Skeletal muscle tissue (tissue), 4 donors: ENCODE measurements around the gene PSENEN. TPM values are rescaled to one million over a fixed set of nuclear protein-coding genes. Genes with fewer than 3 reads are reported as not detected.

Source experiments
- H3K27ac ChIP-seq: one replicate; pipeline ENCODE4 v1.7.0; 2013; ENCODE audit warnings: mild to moderate bottlenecking, low read depth, low read length, inconsistent platforms
- H3K27me3 ChIP-seq, 3 donors: one replicate each; pipeline ENCODE4 v1.7.0; 2013; ENCODE audit warnings: low read length in 3 of 3; ENCODE audit not compliant: control insufficient read depth in 3 of 3, insufficient read depth in 3 of 3
- H3K36me3 ChIP-seq, 3 donors: one replicate each; pipeline ENCODE4 v1.7.0; 2013; ENCODE audit warnings: low read length in 3 of 3; ENCODE audit not compliant: control insufficient read depth in 3 of 3, insufficient read depth in 3 of 3
- H3K4me1 ChIP-seq, 3 donors: one replicate each; pipeline ENCODE4 v1.7.0; 2013; ENCODE audit warnings: low read length in 3 of 3, mild to moderate bottlenecking in 3 of 3; ENCODE audit not compliant: control insufficient read depth in 3 of 3, insufficient read depth in 3 of 3
- H3K4me3 ChIP-seq, 3 donors: one replicate each; pipeline ENCODE4 v1.7.0; 2013; ENCODE audit warnings: low read length in 3 of 3
- H3K9ac ChIP-seq, 3 donors: one replicate each; pipeline ENCODE4 v1.7.0; 2013; ENCODE audit warnings: low read length in 3 of 3, mild to moderate bottlenecking in 3 of 3, moderate library complexity in 2 of 3, low read depth in 1 of 3
- H3K9me3 ChIP-seq, 3 donors: one replicate each; pipeline ENCODE4 v1.7.0; 2013; ENCODE audit warnings: low read length in 3 of 3; ENCODE audit not compliant: control insufficient read depth in 3 of 3
- total RNA-seq: library from RNA; depleted of rRNA; stranded (reverse); fragments of >200 nt; gene quantifications from one replicate; pipeline ENCODE4 v1.2.3, GENCODE V29; 2014
- donor health status: Osteomylitis.

Gene PSENEN
- total RNA-seq, 1 donor from 2014 or later: 7.8 TPM

- Histone ChIP-seq H3K9me3 (no peaks in the 10 kb centered on the region), H3K27ac (no peak overlapping the region), H3K27me3 (no peaks in the 10 kb centered on the region), H3K4me3 (no peak overlapping the region), H3K4me1 (peaks cover 35 to 47% (median 44%) of the 10 kb centered on the region in 3 donors), H3K36me3 (peaks cover 13 to 22% (median 19%) of the 10 kb centered on the region in 3 donors), H3K9ac (peak overlapping the region in 1 of 3 donors; percentile 40)
Measured at GRCh38 chr19:35750167-35750566, 4.7 kb downstream of the PSENEN start.

DNA sequence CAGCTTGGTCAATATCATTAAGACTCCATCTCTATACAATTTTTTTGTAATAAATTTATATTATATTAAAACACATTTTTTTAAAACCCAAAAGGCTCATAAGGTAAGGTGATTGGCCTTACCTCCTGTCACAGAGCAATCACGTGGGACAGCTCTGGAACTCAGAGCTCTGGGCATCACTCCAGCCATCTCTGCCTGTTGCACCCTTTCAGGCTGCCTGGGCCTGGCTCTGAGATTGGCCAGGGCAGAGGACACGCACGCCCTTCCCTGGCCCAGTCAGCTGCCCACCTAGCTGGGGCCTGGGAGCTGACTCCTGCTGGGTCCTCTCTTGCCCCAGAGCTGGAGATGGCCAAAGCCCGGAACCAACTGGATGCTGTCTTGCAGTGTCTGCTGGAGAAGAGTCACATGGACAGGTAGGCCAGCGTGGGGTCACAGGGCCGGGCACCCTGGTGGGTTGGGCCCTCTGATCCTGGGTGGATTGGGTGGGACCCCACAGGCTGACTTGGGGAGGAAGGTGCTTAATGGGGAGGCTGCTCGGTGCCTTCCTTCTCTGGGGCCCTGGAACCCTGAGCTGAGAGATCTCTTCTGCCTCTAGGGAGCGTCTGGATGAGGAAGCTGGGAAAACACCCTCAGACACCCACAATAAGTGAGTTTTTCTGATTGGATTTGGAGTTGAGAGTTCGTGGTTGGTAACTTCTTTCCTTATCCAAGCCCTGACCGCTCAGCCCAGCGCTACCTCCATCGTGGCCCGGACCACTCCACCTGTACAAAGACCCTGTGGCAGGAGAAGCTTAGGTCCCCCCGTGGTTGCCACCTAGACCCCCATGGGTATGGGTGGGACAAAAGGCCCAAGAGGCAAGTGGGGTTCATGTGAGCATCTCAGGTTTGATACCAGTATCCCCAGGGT is 6.6 kb downstream of the PSENEN start:
- Histone ChIP-seq H3K9ac (peak overlapping the region in 1 of 3 donors; percentile 81), H3K4me1 (peaks cover 34 to 51% (median 42%) of the 10 kb centered on the region in 3 donors), H3K27ac (peak overlapping the region; percentile 26), H3K4me3 (no peak overlapping the region), H3K27me3 (no peaks in the 10 kb centered on the region), H3K9me3 (no peaks in the 10 kb centered on the region), H3K36me3 (peaks cover 16 to 22% (median 19%) of the 10 kb centered on the region in 3 donors)

DNA sequence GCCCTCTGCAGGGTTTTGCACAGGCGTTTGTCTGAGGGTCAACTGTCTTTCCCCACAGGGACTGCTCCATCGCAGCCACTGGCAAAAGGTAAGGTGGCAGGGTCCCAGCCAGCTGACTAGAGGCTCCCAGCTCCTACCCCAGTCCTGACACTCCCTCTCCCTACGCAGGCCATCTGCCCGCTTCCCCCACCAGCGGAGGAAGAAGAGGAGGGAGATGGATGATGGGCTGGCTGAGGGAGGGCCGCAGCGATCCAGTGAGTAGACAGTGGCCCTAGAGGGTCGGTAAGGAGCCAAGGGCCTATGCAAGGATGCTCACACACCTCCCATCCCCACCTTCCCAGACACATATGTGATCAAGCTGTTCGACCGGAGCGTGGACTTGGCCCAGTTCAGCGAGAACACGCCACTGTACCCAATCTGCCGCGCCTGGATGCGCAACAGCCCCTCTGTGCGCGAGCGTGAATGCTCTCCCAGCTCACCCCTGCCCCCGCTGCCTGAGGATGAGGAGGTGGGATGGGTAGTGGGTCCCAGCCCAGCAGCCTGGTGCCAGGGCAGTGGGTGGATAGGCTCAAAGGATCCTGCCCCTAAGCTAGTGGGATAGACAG is 7.4 kb downstream of the PSENEN start:
- no peak overlapping the region for H3K4me3 ChIP-seq
- H3K9me3 ChIP-seq: no peaks in the 10 kb centered on the region
- peaks cover 37 to 52% (median 43%) of the 10 kb centered on the region in 3 donors for H3K4me1 ChIP-seq
- H3K27ac ChIP-seq: peak overlapping the region; percentile 25
- no peaks in the 10 kb centered on the region for H3K27me3 ChIP-seq
- H3K9ac ChIP-seq: peak overlapping the region in 1 of 3 donors; percentile 81
- H3K36me3 ChIP-seq: peaks cover 16 to 22% (median 19%) of the 10 kb centered on the region in 3 donors

DNA sequence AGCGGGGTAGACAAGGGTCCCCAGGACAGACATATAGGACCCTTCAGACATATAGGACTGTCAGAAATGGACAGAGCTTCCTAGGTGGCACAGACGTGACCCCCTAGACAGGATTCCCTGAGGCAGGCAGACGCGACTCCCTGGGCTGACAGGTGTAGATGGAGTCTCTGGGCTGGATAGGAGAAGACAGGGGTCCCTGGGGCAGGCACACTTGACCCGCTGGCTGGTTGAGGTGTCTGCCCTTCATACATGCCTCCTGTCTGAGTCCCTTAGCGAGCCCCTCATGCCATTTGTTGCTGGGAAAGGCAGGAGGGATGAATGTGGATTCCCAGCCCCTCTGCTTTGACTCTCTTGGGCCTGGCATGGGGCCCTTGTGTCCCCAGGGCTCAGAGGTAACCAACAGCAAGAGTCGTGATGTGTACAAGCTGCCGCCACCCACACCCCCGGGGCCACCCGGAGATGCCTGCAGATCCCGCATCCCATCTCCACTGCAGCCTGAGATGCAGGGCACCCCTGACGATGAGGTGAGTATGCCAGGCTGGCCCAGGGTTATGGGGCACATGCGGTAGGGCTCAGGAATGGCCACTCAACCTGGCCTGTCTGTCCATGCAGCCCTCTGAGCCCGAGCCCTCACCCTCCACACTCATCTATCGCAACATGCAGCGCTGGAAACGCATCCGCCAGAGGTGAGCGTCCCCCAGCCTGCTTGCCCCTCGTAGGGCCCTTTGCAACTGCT is 8.4 kb downstream of the PSENEN start:
- Histone ChIP-seq H3K4me1 (peaks cover 34 to 54% (median 43%) of the 10 kb centered on the region in 3 donors), H3K36me3 (peaks cover 16 to 22% (median 19%) of the 10 kb centered on the region in 3 donors), H3K27me3 (no peaks in the 10 kb centered on the region), H3K9ac (peak overlapping the region in 2 of 3 donors; percentile 21 to 81), H3K4me3 (peak overlapping the region in 2 of 3 donors; percentile 13 to 20), H3K27ac (peak overlapping the region; percentile 99), H3K9me3 (no peaks in the 10 kb centered on the region)

DNA sequence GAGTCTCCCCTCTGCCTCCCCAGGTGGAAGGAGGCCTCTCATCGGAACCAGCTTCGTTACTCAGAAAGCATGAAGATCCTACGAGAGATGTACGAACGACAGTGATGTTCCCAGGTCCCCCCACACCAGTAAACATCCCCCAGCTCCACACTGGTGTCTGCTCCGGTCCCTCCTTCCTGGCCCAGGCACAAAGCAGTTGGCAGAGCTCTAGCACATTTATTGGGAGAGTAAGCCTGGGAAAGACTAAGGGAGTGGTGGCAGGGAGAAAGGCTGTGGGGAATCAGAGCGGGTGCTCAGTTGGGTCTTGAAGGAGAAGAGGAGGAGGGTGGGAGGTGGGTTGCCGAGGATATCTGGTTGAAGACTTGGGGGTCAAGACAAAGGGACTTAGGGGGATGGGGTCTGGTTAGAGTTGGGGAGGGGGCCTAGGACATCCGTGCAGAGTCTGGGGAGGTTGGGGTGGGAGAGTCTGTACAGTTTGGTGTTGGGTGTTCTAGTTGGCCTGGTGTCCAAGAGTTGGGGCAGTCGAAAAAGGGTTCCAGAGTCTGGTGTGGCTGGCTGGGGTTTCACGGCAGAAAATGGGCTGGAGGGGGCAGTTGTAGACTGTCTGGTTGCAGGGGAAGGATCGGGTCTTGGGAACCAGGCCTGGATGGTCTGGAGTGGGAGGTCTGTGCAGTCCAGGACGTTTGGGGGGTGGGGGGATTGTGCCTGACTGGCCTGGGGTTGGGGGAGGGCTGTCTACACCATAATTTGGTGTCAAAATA is 9.1 kb downstream of the PSENEN start:
- Histone ChIP-seq H3K27me3 (no peaks in the 10 kb centered on the region), H3K9ac (peak overlapping the region; percentile 69 to 95 (median 81)), H3K36me3 (peaks cover 16 to 22% (median 19%) of the 10 kb centered on the region in 3 donors), H3K4me3 (peak overlapping the region; percentile 52 to 100 (median 86)), H3K9me3 (no peaks in the 10 kb centered on the region), H3K4me1 (peaks cover 32 to 55% (median 43%) of the 10 kb centered on the region in 3 donors), H3K27ac (peak overlapping the region; percentile 99)

GRCh38 chr19:35755131-35755549 is 9.7 kb downstream of the PSENEN start:
- Histone ChIP-seq H3K27ac (peak overlapping the region; percentile 99), H3K4me1 (peaks cover 32 to 50% (median 39%) of the 10 kb centered on the region in 3 donors), H3K4me3 (peak overlapping the region; percentile 52 to 100 (median 86)), H3K36me3 (peaks cover 16 to 22% (median 19%) of the 10 kb centered on the region in 3 donors), H3K9me3 (no peaks in the 10 kb centered on the region), H3K9ac (peak overlapping the region; percentile 69 to 95 (median 81)), H3K27me3 (no peaks in the 10 kb centered on the region)

- H3K4me1 ChIP-seq: peaks cover 32 to 49% (median 39%) of the 10 kb centered on the region in 3 donors
- no peaks in the 10 kb centered on the region for H3K27me3 ChIP-seq
- H3K9ac ChIP-seq: peak overlapping the region; percentile 95 to 100 (median 95)
- peak overlapping the region; percentile 99 for H3K27ac ChIP-seq
- H3K4me3 ChIP-seq: peak overlapping the region; percentile 86 to 100 (median 98)
- no peaks in the 10 kb centered on the region for H3K9me3 ChIP-seq
- H3K36me3 ChIP-seq: peaks cover 16 to 24% (median 19%) of the 10 kb centered on the region in 3 donors
Measured at GRCh38 chr19:35755550-35756376, 10.3 kb downstream of the PSENEN start.

- no peaks in the 10 kb centered on the region for H3K27me3 ChIP-seq
- H3K36me3 ChIP-seq: peaks cover 16 to 26% (median 23%) of the 10 kb centered on the region in 3 donors
- peaks cover 32 to 49% (median 39%) of the 10 kb centered on the region in 3 donors for H3K4me1 ChIP-seq
- peak within 1 kb of the TSS; percentile 95 to 100 (median 95) for H3K9ac ChIP-seq
- no peaks in the 10 kb centered on the region for H3K9me3 ChIP-seq
- H3K4me3 ChIP-seq: peak within 1 kb of the TSS; percentile 86 to 100 (median 98)
- peak within 1 kb of the TSS; percentile 99 for H3K27ac ChIP-seq
Measured at GRCh38 chr19:35756377-35757230, 11.2 kb downstream of the PSENEN start, which contains the start of gene HSPB6. Gene HSPB6, minus strand, starts transcription at chr19:35757029. Its CDS starts 21 bp downstream, at chr19:35757008.
